Stomach (tissue), 9 donors: ENCODE measurements around the gene NBR1. TPM values are rescaled to one million over a fixed set of nuclear protein-coding genes. Genes with fewer than 3 reads are reported as not detected.
"Not testable (repeated sequence)": the region's sequence is repeated elsewhere in the genome, so short reads cannot be mapped to it uniquely, and the experiment has no call there.

Experiments used
- DNase-seq, 2 donors: peaks; one replicate each; pipeline versions ENCODE4 v3.0.0 to v3.0.0-alpha.2; 2013 to 2019
- H3K27ac ChIP-seq, 5 donors: fragments of 200-600 bp in 4 of 5; sonication (generic) in 4 of 5; one replicate each; pipeline ENCODE4 v1.5.1; 2013 to 2019; ENCODE audit warnings: mild to moderate bottlenecking in 1 of 5, moderate library complexity in 1 of 5
- H3K27me3 ChIP-seq, 3 donors: fragments of 200-600 bp; sonication (generic); one replicate each; pipeline ENCODE4 v1.5.1; 2017 to 2019; ENCODE audit warnings: mixed run types in 1 of 3
- H3K36me3 ChIP-seq, 4 donors: fragments of 200-600 bp; sonication (generic); 1 replicate in 3 of 4; 2 replicates in 1 of 4; pipeline ENCODE4 v1.5.1; 2016 to 2019
- H3K4me1 ChIP-seq, 4 donors: fragments of 200-600 bp; sonication (generic); one replicate each; pipeline ENCODE4 v1.5.1; 2016 to 2019
- H3K4me3 ChIP-seq, 4 donors: fragments of 200-600 bp; sonication (generic) in 3 of 4; one replicate each; pipeline ENCODE4 v1.5.1; 2016 to 2019; ENCODE audit warnings: mild to moderate bottlenecking in 1 of 4
- H3K9me3 ChIP-seq, 4 donors: fragments of 200-600 bp; sonication (generic); one replicate each; pipeline ENCODE4 v1.5.1; 2016 to 2019
- CTCF ChIP-seq, 7 experiments: fragments of 450-650 bp in 4 of 7; fragments of 200-600 bp in 3 of 7; sonication (generic) in 3 of 7; IDR thresholded peaks; one replicate each; pipeline ENCODE4 v1.5.1; 2016 to 2019; ENCODE audit warnings: antibody characterized with exemption in 7 of 7, control low read depth in 2 of 7, mild to moderate bottlenecking in 1 of 7
- EP300 ChIP-seq: sonication (generic); formaldehyde crosslinking; IDR thresholded peaks from one replicate; pipeline ENCODE4 v1.6.1; 2017; ENCODE audit warnings: antibody characterized with exemption
- POLR2A ChIP-seq, 4 donors: fragments of 450-650 bp; IDR thresholded peaks; one replicate each; pipeline ENCODE4 v1.6.1; 2016; ENCODE audit warnings: antibody characterized with exemption in 4 of 4, control low read depth in 2 of 4, mild to moderate bottlenecking in 1 of 4, moderate library complexity in 1 of 4
- POLR2AphosphoS5 ChIP-seq, 3 donors: sonication (generic); formaldehyde crosslinking; IDR thresholded peaks; one replicate each; pipeline ENCODE4 v1.6.1; 2016; ENCODE audit warnings: antibody characterized with exemption in 3 of 3
- WGBS, 5 donors: extraction: QIAGEN DNeasy Blood & Tissue Kit in 3 of 5; methylation state at CpG; one replicate each; pipeline versions ENCODE4 v1.1.5 to v1.1.7; 2013 to 2018; 5-methylcytosine and 5-hydroxymethylcytosine counted together
- intact Hi-C: fragments of 100-400 bp; cut with DNase I; formaldehyde crosslinking; loops from one replicate; pipeline ENCODE4 v1.15.1; 2023; ENCODE audit warnings: low total_unique reads
- polyA plus RNA-seq, 3 donors: library from polyadenylated mRNA; stranded (reverse); fragments of 200-250 nt; gene quantifications; one replicate each; pipeline ENCODE4 v1.2.3, GENCODE V29; 2013
- total RNA-seq, 5 donors: library from RNA; depleted of rRNA; stranded (reverse); fragments of >200 nt; gene quantifications; one replicate each; pipeline versions ENCODE4 v1.1.0 to v1.2.3, GENCODE V29; 2014 to 2016
- donor health status: healthy with polysubstance abuse.
- donor health status: Bipolar disorder and iron deficiency.
- donor health status: healthy.

NBR1 gene
- total and polyA plus RNA-seq, 8 donors: 25.4 to 107 (median 43.8) TPM

DNA sequence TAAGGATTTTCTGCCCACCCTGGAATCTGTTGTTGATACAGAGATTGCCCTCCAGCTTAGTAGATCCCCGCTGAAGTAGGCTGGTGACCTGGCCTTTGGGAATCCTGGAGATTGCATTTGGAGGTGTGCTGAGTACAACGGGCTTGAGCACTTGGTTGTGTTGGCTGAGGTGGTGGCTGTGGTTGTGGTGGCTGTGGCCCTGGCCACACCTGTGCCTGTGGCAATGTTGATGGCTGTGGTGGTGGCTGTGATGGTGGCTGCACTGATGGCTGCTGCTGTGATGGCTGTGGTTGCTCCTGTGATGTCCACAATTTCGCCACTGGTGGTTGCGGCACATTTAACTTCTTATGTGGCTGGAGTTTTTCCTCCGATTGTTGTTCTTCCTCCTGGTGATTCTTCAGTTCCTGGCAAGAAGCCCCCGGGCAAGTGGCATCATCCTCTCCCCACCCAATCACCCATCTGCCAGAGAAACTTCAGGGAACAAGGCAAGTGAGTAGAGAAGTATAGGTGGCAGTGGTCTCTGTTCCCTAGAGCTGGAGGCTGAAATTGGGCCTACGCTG is 53.2 kb downstream of the NBR1 start:
- H3K9me3 ChIP-seq: no peaks in the 10 kb centered on the region
- TF ChIP-seq CTCF (IDR thresholded peaks at IDR 0.05) (no peak), POLR2A (IDR thresholded peaks at IDR 0.05) (no peak), POLR2AphosphoS5 (IDR thresholded peaks at IDR 0.05) (no peak), EP300 (no peak)
- no peak overlapping the region for H3K4me3 ChIP-seq
- no peaks in the 10 kb centered on the region for H3K4me1 ChIP-seq
- DNase-seq: no peak
- no peaks in the 10 kb centered on the region for H3K27me3 ChIP-seq
- intact Hi-C loops: no loop called here
- no peak overlapping the region for H3K27ac ChIP-seq
- H3K36me3 ChIP-seq: peaks cover 3 to 49% (median 31%) of the 10 kb centered on the region in 4 donors
- 86 to 94% (median 90%) methylated on average over 4 to 7 of the region's 7 CpGs for WGBS, 5 donors

DNA sequence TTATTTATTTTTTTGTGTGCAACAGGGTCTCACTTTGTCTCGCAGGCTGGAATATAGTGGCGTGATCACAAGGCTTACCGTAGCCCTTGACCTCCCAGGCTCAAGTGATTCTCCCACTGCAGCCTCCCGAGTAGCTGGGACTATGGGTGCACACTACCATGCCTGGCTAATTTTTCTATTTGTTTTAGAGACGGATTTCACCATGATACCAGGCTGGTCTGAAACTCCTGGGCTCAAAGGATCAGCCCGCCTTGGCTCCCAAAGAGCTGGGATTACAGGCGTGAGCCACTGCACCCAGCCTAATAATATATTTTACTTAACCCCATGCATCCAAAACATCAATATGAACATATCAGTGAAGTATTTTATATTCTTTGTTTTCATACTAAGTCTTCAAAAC is 55.4 kb downstream of the NBR1 start:
- WGBS, 5 donors: 91 to 95% (median 94%) methylated on average over 7 of the region's 7 CpGs
- Histone ChIP-seq H3K27me3 (no peaks in the 10 kb centered on the region), H3K9me3 (no peaks in the 10 kb centered on the region), H3K4me3 (no peak overlapping the region), H3K36me3 (peaks cover 3 to 45% (median 26%) of the 10 kb centered on the region in 4 donors), H3K4me1 (no peaks in the 10 kb centered on the region), H3K27ac (no peak overlapping the region)
- no peak for DNase-seq
- no peak for TF ChIP-seq CTCF (IDR thresholded peaks at IDR 0.05)
- no peak for TF ChIP-seq POLR2AphosphoS5 (IDR thresholded peaks at IDR 0.05)
- TF ChIP-seq POLR2A (IDR thresholded peaks at IDR 0.05): no peak
- no peak for TF ChIP-seq EP300
- intact Hi-C loops: no loop called here

- peaks cover 3 to 34% (median 24%) of the 10 kb centered on the region in 4 donors for H3K36me3 ChIP-seq
- DNase-seq, H3K27ac ChIP-seq, H3K27me3 ChIP-seq, H3K4me3 ChIP-seq, H3K4me1 ChIP-seq, intact Hi-C loops, H3K9me3 ChIP-seq: not testable (repeated sequence)
- no CpG with 5 or more reads among the region's 7 CpGs for WGBS, 5 donors
These were observed 57.2 kb downstream of the NBR1 start, which contains the start of gene CCDC200 for GRCh38 chr17:43228020-43228782. Gene CCDC200 (minus strand): TSS chr17:43228623. CDS start chr17:43228554, 69 bp downstream.

DNA sequence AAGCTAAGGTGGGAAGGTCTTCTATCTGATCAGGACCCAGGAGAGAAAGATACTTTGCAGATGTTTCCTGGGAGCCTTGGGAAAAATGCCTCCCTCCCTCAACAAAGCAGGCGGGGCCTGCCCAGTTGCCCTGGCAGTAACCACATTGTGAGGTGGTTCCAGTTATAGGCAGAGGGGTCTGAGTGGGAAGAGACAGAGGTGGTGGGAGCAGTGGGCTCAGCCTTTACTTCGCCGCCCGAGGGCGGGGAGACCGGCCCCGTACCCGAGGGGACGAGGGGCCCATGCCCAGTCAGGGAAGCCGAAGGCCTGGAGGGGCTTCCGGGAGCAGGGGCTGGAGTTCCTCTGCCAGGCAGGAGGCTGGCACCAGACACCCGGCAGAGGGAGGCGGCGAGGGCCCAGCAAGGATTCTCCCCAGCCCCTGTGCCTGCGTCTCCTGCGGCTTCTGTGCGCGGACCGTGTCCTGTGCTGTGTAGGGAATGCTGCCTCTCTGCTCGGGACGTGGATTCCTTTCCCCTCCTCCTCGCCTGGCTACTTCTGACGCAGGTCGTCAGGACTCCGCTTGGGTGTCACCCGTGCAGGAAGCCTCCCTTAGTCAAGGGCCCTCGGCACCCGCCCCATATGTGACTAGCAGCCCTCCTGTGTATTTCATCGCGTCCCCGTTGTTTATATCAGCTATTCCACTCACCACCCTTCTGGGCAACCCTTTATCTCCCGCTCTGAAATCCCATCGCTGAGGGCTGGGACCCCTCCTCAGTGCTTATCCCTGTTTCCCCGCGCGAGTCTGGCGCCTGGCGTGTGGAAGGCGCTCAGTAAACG is 60.4 kb downstream of the NBR1 start:
- 29 to 79% (median 64%) methylated on average over 3 to 19 of the region's 40 CpGs for WGBS, 5 donors
- H3K36me3 ChIP-seq, H3K27me3 ChIP-seq, H3K4me1 ChIP-seq, intact Hi-C loops, H3K9me3 ChIP-seq: not testable (repeated sequence)
- peak in 1 of 2 donors; percentile 11 for DNase-seq
- peak overlapping the region in 3 of 5 donors; percentile 53 to 72 (median 57) for H3K27ac ChIP-seq
- peak overlapping the region; percentile 0 to 29 (median 27) for H3K4me3 ChIP-seq

DNA sequence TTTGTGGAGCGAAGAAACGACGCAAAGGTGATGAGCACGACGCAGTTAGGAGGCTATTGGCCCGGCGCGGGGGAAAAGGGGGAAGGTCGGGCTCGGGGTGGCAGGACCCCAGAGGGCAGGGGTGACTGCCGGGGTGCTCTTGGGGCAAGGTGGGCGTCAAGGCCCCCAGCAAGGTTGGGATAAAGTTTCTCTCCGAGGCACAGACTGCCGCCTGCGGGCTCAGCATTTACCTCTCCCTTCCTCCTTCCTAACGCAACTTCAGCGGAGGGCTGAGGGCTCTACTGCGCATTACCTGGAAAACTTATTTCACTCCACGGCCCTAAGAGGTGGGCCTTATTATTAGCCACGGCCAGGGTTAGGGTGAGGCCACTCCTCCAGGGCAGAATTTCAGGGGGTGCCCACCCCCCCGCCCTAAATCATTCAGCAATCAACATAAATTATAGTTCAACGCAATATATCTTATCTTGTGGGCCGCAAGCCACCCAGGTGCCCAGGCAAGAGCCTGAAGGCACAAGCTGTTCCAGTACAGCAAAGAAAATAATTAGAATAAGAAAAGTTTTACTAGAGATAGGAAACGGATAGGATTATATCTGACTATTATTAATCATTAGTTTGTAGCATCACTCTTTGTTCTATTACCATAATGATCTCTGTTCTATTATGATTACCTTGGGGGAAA is 61.1 kb downstream of the NBR1 start:
- H3K4me1 ChIP-seq, H3K36me3 ChIP-seq, H3K27me3 ChIP-seq, H3K9me3 ChIP-seq, intact Hi-C loops: not testable (repeated sequence)
- DNase-seq: peak; percentile 46 to 55
- peak overlapping the region in 4 of 5 donors; percentile 2 to 72 (median 55) for H3K27ac ChIP-seq
- peak overlapping the region in 3 of 4 donors; percentile 0 to 29 (median 26) for H3K4me3 ChIP-seq
- 52 to 66% (median 63%) methylated on average over 5 to 20 of the region's 24 CpGs for WGBS, 5 donors

- 0% methylated on average over 1 of the region's 15 CpGs; no CpG with 5 or more reads in 4 of the 5 donors for WGBS, 5 donors
- intact Hi-C loops: not testable (repeated sequence)
These were observed 62.2 kb downstream of the NBR1 start for GRCh38 chr17:43233263-43233662.

GRCh38 chr17:43233877-43234276 is 62.9 kb downstream of the NBR1 start, which contains the start of gene RNU2-1:
Gene RNU2-1 (minus strand): TSS chr17:43233977.
- no CpG with 5 or more reads among the region's 31 CpGs for WGBS, 5 donors

More at GRCh38 chr17:43233263-43233662, 62.2 kb downstream of the NBR1 start:
- not testable (repeated sequence) for H3K4me1 ChIP-seq, H3K36me3 ChIP-seq, H3K27me3 ChIP-seq, H3K4me3 ChIP-seq, DNase-seq, H3K9me3 ChIP-seq, H3K27ac ChIP-seq

DNA sequence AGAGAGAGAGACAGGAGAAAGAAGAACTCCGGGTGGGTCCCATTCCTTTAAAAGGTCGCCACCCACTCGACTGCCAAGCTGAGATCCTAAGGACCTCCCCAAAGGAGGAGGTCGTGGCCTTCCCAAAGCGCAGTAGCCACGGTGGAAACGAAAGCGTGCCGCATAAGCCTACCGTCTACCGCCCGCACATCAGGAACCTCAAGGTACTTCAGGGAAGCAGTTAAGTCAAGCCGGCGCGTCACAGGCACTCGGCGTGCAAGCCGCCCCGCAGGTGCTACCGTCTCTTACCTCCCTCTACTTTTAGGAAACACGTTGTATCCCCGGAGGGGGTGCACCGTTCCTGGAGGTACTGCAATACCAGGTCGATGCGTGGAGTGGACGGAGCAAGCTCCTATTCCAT is 68.6 kb downstream of the NBR1 start:
- not testable (repeated sequence) for H3K36me3 ChIP-seq

More at GRCh38 chr17:43233877-43234276, 62.9 kb downstream of the NBR1 start, which contains the start of gene RNU2-1:
- H3K4me3 ChIP-seq, intact Hi-C loops, H3K27ac ChIP-seq, DNase-seq, H3K36me3 ChIP-seq, H3K9me3 ChIP-seq, H3K27me3 ChIP-seq, H3K4me1 ChIP-seq: not testable (repeated sequence)

More for the DNA sequence above, 68.6 kb downstream of the NBR1 start:
- intact Hi-C loops, H3K9me3 ChIP-seq, DNase-seq, H3K27me3 ChIP-seq, H3K4me1 ChIP-seq, H3K4me3 ChIP-seq, H3K27ac ChIP-seq: not testable (repeated sequence)
- WGBS, 5 donors: 0% methylated on average over 1 of the region's 26 CpGs; no CpG with 5 or more reads in 4 of the 5 donors
